ENCODE measurements around the gene GPANK1. TPM values are rescaled to one million over a fixed set of nuclear protein-coding genes. Genes with fewer than 3 reads are reported as not detected.

GPANK1 gene
- total and polyA plus RNA-seq, 2 of the 13 experiments (the other 11 are each of a cell fraction or from before 2014, with no cell fraction given), result 15.4 to 22.8 TPM

DNA sequence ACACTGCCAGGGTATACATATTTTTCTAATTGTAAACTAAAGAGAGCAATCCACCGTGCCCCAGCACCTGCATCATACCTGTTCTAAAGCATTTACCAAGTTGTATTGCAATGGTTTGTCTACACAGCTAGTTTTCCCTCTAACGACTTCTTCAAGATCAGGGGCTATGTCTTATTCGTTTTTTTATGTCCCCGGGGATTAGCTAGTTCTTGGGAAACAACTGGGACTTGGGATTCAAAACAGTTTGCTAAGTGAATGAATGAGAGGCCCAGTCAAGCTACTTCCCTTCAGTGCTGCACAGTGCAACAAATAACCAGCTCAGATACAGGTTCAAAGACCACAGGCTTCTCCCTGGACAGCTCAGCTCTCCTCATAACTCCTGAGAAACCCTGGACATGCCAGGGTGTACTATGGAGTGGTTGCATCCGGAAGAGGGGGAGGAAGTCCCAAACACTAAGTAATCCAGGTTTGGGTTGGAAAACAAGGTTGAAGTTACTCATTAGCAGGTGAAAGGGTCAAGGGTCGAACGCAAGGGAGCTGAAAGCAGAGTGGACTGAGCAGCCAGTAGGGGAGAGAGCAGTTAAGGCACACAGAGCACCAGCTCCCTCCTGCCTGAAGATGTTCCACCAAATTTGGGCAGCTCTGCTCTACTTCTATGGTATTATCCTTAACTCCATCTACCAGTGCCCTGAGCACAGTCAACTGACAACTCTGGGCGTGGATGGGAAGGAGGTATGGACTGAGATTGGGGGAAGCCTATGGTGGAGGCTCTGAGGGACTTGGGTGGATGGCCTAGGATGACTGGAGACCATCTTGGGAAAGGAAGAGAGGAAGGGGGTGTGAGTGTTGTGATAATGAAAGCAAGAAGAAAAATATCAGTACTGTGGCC is 9.2 kb downstream of the GPANK1 start, which contains the start of gene APOM (continued):
- TF ChIP-seq KAT7 (CRISPR knock-in tag; IDR thresholded peaks at IDR 0.05; ENCODE audit: borderline replicate concordance) (no peak; the same call in 1 of the 2 replicates), YEATS4 (CRISPR knock-in tag; IDR thresholded peaks at IDR 0.05; ENCODE audit: borderline replicate concordance) (peak; percentile 77; the same call in 1 of the 2 replicates), NKX3-1 (CRISPR knock-in tag; IDR thresholded peaks at IDR 0.05) (no peak), ZSCAN30 (CRISPR knock-in tag; IDR thresholded peaks at IDR 0.05) (0 out of 2 replicates have a peak, but pooled peaks have one; percentile 59), EED (CRISPR knock-in tag; IDR thresholded peaks at IDR 0.05) (no peak), ATAD3A (CRISPR knock-in tag; IDR thresholded peaks at IDR 0.05) (no peak), ZBTB42 (CRISPR knock-in tag; IDR thresholded peaks at IDR 0.05) (0 out of 2 replicates have a peak, but pooled peaks have one; percentile 70), TGIF2 (CRISPR knock-in tag; IDR thresholded peaks at IDR 0.05) (no peak; the same call in 1 of the 2 replicates)
- TF ChIP-seq, protein P1, sequence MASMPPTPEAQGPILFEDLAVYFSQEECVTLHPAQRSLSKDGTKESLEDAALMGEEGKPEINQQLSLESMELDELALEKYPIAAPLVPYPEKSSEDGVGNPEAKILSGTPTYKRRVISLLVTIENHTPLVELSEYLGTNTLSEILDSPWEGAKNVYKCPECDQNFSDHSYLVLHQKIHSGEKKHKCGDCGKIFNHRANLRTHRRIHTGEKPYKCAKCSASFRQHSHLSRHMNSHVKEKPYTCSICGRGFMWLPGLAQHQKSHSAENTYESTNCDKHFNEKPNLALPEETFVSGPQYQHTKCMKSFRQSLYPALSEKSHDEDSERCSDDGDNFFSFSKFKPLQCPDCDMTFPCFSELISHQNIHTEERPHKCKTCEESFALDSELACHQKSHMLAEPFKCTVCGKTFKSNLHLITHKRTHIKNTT (CRISPR knock-in tag; IDR thresholded peaks at IDR 0.05), result no peak
- TF ChIP-seq, protein P2, sequence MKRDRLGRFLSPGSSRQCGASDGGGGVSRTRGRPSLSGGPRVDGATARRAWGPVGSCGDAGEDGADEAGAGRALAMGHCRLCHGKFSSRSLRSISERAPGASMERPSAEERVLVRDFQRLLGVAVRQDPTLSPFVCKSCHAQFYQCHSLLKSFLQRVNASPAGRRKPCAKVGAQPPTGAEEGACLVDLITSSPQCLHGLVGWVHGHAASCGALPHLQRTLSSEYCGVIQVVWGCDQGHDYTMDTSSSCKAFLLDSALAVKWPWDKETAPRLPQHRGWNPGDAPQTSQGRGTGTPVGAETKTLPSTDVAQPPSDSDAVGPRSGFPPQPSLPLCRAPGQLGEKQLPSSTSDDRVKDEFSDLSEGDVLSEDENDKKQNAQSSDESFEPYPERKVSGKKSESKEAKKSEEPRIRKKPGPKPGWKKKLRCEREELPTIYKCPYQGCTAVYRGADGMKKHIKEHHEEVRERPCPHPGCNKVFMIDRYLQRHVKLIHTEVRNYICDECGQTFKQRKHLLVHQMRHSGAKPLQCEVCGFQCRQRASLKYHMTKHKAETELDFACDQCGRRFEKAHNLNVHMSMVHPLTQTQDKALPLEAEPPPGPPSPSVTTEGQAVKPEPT (CRISPR knock-in tag; IDR thresholded peaks at IDR 0.05; ENCODE audit: low read depth), result 0 out of 2 replicates have a peak, but pooled peaks have one; percentile 4
- TF ChIP-seq, protein P3, sequence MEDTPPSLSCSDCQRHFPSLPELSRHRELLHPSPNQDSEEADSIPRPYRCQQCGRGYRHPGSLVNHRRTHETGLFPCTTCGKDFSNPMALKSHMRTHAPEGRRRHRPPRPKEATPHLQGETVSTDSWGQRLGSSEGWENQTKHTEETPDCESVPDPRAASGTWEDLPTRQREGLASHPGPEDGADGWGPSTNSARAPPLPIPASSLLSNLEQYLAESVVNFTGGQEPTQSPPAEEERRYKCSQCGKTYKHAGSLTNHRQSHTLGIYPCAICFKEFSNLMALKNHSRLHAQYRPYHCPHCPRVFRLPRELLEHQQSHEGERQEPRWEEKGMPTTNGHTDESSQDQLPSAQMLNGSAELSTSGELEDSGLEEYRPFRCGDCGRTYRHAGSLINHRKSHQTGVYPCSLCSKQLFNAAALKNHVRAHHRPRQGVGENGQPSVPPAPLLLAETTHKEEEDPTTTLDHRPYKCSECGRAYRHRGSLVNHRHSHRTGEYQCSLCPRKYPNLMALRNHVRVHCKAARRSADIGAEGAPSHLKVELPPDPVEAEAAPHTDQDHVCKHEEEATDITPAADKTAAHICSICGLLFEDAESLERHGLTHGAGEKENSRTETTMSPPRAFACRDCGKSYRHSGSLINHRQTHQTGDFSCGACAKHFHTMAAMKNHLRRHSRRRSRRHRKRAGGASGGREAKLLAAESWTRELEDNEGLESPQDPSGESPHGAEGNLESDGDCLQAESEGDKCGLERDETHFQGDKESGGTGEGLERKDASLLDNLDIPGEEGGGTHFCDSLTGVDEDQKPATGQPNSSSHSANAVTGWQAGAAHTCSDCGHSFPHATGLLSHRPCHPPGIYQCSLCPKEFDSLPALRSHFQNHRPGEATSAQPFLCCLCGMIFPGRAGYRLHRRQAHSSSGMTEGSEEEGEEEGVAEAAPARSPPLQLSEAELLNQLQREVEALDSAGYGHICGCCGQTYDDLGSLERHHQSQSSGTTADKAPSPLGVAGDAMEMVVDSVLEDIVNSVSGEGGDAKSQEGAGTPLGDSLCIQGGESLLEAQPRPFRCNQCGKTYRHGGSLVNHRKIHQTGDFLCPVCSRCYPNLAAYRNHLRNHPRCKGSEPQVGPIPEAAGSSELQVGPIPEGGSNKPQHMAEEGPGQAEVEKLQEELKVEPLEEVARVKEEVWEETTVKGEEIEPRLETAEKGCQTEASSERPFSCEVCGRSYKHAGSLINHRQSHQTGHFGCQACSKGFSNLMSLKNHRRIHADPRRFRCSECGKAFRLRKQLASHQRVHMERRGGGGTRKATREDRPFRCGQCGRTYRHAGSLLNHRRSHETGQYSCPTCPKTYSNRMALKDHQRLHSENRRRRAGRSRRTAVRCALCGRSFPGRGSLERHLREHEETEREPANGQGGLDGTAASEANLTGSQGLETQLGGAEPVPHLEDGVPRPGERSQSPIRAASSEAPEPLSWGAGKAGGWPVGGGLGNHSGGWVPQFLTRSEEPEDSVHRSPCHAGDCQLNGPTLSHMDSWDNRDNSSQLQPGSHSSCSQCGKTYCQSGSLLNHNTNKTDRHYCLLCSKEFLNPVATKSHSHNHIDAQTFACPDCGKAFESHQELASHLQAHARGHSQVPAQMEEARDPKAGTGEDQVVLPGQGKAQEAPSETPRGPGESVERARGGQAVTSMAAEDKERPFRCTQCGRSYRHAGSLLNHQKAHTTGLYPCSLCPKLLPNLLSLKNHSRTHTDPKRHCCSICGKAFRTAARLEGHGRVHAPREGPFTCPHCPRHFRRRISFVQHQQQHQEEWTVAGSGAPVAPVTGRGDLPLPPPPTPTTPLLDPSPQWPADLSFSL (CRISPR knock-in tag; IDR thresholded peaks at IDR 0.05), result no peak
- TF ChIP-seq, protein P4, sequence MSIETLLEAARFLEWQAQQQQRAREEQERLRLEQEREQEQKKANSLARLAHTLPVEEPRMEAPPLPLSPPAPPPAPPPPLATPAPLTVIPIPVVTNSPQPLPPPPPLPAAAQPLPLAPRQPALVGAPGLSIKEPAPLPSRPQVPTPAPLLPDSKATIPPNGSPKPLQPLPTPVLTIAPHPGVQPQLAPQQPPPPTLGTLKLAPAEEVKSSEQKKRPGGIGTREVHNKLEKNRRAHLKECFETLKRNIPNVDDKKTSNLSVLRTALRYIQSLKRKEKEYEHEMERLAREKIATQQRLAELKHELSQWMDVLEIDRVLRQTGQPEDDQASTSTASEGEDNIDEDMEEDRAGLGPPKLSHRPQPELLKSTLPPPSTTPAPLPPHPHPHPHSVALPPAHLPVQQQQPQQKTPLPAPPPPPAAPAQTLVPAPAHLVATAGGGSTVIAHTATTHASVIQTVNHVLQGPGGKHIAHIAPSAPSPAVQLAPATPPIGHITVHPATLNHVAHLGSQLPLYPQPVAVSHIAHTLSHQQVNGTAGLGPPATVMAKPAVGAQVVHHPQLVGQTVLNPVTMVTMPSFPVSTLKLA (IDR thresholded peaks at IDR 0.05), result peak; percentile 53; the same call in 1 of the 2 replicates

Data from HepG2 (cell line).